VCaP (cell line): ENCODE measurements around the gene GOLGA7B.
A peak's percentile ranks its signal among the peaks of the same experiment; 100 is the strongest.

ENCODE experiments used
- H3K27ac ChIP-seq: fragments of 450-650 bp; 2 replicates; pipeline ENCODE4 v1.5.1; 2017
- TF ChIP-seq, protein P1 (sequence below): fragments of 450-650 bp; conservative IDR thresholded peaks from 2 replicates; pipeline ENCODE4 v1.5.1; 2017; ENCODE audit warnings: mild to moderate bottlenecking, moderate library complexity

The GOLGA7B gene

DNA sequence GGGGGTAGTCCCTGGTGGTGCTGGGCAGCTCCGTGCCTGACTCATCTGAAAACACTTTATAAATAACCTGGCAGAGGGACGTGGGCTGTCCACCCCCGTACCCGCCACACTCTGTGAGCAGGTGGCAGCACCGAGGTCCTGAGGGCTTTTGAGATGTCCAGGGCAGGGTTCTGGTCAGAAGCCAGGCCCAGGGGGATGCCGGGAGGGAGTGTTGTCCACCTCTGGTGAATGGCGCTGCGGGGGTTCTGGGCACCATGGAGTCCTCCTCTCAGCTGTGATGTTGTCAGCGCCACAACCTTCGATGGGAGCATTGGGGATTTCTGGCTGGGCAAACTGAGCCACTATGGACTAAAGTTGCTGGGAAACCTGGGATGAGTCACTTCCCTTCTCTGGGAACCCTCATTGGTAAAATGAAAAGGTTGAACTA, 27.4 kb upstream of the GOLGA7B start:
- TF ChIP-seq, protein P1, sequence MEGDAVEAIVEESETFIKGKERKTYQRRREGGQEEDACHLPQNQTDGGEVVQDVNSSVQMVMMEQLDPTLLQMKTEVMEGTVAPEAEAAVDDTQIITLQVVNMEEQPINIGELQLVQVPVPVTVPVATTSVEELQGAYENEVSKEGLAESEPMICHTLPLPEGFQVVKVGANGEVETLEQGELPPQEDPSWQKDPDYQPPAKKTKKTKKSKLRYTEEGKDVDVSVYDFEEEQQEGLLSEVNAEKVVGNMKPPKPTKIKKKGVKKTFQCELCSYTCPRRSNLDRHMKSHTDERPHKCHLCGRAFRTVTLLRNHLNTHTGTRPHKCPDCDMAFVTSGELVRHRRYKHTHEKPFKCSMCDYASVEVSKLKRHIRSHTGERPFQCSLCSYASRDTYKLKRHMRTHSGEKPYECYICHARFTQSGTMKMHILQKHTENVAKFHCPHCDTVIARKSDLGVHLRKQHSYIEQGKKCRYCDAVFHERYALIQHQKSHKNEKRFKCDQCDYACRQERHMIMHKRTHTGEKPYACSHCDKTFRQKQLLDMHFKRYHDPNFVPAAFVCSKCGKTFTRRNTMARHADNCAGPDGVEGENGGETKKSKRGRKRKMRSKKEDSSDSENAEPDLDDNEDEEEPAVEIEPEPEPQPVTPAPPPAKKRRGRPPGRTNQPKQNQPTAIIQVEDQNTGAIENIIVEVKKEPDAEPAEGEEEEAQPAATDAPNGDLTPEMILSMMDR = no peak
- H3K27ac ChIP-seq = no peak overlapping the region

DNA sequence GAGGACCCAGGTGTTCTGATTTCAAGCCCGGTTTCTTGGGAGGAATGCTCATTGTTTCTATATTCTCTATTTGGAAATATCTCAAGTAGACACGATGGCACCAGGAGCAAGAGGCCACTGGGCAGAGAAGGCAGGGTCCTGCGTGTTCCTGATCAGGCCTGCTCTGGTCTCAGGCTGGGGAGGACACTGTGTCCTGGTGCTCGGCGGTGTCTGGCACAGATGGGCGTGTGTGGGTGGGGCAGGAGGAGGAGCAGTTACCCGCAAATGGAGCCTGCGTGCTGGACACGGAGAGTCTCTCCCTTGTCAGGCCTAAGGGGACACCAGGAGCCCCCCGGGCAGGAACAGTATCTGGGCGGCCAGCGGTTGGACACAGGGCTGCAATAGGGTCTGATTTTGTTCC, 25.9 kb upstream of the GOLGA7B start:
- no peak overlapping the region for H3K27ac ChIP-seq
- TF ChIP-seq, protein P1 = no peak

DNA sequence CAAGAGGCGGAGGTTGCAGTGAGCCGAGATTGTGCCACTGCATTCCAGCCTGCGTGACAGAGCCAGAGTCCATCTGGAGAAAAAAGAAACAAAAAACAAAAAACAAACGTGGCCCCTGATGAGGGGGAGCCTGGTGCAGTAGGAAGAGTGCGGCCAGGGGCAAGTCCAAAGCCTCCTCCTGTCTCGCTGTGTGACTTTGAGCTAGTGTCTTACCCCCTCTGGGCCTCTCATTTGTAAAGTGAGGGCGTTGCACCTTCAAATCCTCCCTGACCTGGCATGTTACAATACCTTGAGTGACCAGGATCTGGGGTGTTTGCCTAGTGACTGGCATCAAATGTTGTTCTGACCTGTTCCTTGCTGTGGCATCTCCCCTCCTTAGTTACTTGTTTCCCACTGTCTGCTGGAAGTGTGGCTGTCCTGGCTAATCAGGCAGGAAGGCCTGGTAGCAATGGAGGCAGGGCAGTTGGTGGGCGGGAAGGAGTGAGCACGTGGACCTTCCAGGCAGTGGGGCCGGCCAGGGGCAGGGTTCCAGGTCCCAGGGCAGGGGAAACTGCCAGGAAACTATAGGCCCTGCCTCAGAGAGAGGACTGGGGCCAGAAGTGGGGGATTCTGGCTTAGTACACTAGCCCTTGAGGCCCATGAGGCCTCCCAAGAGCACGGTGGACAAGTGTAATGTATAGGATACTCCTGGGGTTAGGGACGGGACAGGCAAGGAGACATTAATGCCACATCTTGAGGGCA, 24.5 kb upstream of the GOLGA7B start:
- no peak overlapping the region for H3K27ac ChIP-seq
- TF ChIP-seq, protein P1 = no peak

DNA sequence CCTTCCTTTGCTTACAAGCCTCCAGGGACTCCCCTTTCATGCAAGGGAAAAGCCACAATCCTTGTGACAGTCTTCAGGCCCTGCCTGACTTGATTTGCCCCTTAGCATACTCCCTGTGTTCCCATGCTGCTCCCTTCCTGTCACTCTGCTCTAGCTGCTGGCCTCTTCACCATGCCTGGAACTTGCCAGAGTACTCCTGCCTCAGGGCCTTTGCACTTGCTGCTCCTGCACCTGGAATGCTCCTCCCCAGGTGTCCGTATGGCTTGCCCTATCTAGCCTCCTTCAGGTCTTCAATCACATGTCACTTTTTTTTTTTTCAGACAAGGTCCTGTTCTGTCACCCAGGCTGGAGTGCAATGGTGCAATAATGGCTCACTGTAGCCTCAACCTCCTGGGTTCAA, 22.8 kb upstream of the GOLGA7B start:
- TF ChIP-seq, protein P1 = no peak
- H3K27ac ChIP-seq = no peak overlapping the region

DNA sequence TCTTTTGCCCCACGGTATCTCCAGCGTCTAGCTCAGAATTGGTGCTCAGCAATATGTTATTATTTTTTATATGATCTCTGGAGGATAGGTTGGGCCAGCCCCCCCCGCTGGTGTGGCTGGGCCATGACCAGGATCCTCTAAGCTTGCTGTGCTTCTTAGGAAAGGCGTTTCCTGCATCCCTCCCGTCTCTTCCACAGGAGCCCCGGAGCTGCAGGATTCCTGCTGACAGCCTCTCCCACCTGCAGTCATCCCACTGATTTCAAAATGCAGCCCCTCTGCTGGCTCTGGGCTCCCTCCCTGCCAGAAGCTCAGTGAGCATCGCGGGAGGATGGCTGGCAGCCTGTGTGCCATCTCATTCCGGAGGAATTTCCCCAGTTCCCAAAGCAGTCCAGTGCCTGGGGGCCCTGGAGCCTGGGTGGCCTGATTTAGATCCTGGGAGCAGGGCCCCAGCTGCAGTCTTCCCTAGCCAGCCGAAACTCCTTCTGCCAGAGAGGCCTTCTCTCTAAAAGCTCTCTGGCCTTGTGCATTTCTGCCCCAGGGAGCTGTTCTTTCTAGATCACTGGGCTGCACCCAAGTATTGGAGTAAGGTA, 21.8 kb upstream of the GOLGA7B start:
- no peak overlapping the region for H3K27ac ChIP-seq
- TF ChIP-seq, protein P1 = no peak

DNA sequence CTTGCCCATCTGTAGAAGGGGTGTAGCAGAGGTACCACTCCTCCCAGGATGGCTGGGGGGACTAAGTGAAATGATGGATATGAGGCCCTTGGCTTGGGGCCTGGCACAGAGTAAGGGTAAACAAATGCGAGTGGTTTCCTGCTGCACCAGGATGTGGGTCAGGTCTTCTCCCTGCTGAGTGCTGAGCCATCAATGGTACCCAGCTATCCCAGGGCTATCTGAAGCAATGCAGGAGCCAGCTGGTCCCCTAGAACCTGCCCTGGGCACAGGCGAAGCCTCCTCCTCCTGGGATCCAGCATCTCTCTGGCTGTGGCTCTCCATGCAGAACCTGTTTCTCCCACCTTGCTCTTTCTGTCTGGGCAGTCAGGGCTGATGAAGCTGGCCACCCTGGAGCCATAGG, 20.9 kb upstream of the GOLGA7B start:
- no peak overlapping the region for H3K27ac ChIP-seq

DNA sequence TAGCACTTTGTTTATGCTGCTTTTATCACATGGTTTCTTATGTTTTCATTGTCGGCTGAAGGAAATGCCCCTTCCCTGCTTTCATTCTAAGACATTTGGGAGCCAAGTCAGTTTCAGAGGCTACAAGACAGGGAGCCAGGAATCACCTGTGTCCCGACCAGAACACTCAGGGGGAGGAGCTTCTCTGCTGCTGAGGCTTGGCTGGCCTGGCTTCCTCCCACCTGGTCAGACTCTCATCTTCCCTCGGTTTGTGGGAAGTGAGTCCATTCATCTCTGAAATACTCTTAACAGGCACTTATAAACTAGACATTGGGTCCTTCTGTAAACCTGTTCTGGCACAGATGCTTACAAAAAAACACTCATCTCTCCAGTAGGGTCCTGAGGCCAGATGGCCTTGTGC, 19.6 kb upstream of the GOLGA7B start:
- peak overlapping the region; percentile 53 for H3K27ac ChIP-seq
- TF ChIP-seq, protein P1 = no peak

More for the DNA sequence above, 20.9 kb upstream of the GOLGA7B start:
- TF ChIP-seq, protein P1 = no peak
